HG02885 (cell line): ENCODE measurements around the gene DIABLO.
"Not testable (repeated sequence)": the region's sequence is repeated elsewhere in the genome, so short reads cannot be mapped to it uniquely, and the experiment has no call there.

ENCODE experiments used
- ATAC-seq: cut with Tn5 transposase; IDR thresholded peaks from one replicate; pipeline ENCODE4 v1.9.1; 2021; ENCODE audit warnings: mild to moderate bottlenecking; ENCODE audit not compliant: unreplicated experiment, poor library complexity

The DIABLO gene

GRCh38 chr12:122225683-122226365 lies at the start of gene DIABLO:
DIABLO (minus strand) TSS chr12:122226052; CDS start chr12:122226014, 38 bp downstream.
- ATAC-seq, result peak; percentile 92

GRCh38 chr12:122275459-122275858 lies 49.6 kb upstream of the DIABLO start:
- ATAC-seq, result no peak

- ATAC-seq, result peak; percentile 91
Measured at GRCh38 chr12:122266230-122266901, 40.5 kb upstream of the DIABLO start, which contains the start of gene VPS33A. VPS33A (minus strand) TSS chr12:122266494; CDS start chr12:122266408, 86 bp downstream.

GRCh38 chr12:122265886-122266229 lies 40.0 kb upstream of the DIABLO start:
- peak; percentile 22 for ATAC-seq

GRCh38 chr12:122265476-122265875 lies 39.6 kb upstream of the DIABLO start:
- no peak for ATAC-seq

- not testable (repeated sequence) for ATAC-seq
Measured at GRCh38 chr12:122260735-122261134, 34.9 kb upstream of the DIABLO start.

- not testable (repeated sequence) for ATAC-seq
Measured at GRCh38 chr12:122258939-122259338, 33.1 kb upstream of the DIABLO start.

GRCh38 chr12:122258462-122258861 lies 32.6 kb upstream of the DIABLO start:
- ATAC-seq, result not testable (repeated sequence)

- ATAC-seq, result no peak
Measured at GRCh38 chr12:122250536-122250935, 24.7 kb upstream of the DIABLO start.

- no peak for ATAC-seq
Measured at GRCh38 chr12:122250047-122250446, 24.2 kb upstream of the DIABLO start.

GRCh38 chr12:122245553-122245952 lies 19.7 kb upstream of the DIABLO start:
- no peak for ATAC-seq

GRCh38 chr12:122244565-122245371 lies 18.9 kb upstream of the DIABLO start:
- ATAC-seq, result no peak

GRCh38 chr12:122243965-122244364 lies 18.1 kb upstream of the DIABLO start:
- ATAC-seq, result no peak

GRCh38 chr12:122238861-122239260 lies 13.0 kb upstream of the DIABLO start:
- no peak for ATAC-seq

GRCh38 chr12:122235741-122236140 lies 9.9 kb upstream of the DIABLO start:
- no peak for ATAC-seq

- no peak for ATAC-seq
Measured at GRCh38 chr12:122232691-122233090, 6.8 kb upstream of the DIABLO start.

- no peak for ATAC-seq
Measured at GRCh38 chr12:122230798-122231197, 4.9 kb upstream of the DIABLO start.

- no peak for ATAC-seq
Measured at GRCh38 chr12:122228092-122228491, 2.2 kb upstream of the DIABLO start.

GRCh38 chr12:122227341-122227740 lies 1.5 kb upstream of the DIABLO start:
- no peak for ATAC-seq

GRCh38 chr12:122226366-122227125 lies 694 bp upstream of the DIABLO start:
- ATAC-seq, result no peak
